HG03342 (cell line): ENCODE measurements around the gene CCM2.

Experiments used
- ATAC-seq: cut with Tn5 transposase; IDR thresholded peaks from one replicate; pipeline ENCODE4 v1.9.1; 2021; ENCODE audit warnings: mild to moderate bottlenecking, moderate library complexity; ENCODE audit not compliant: unreplicated experiment

The CCM2 gene

DNA sequence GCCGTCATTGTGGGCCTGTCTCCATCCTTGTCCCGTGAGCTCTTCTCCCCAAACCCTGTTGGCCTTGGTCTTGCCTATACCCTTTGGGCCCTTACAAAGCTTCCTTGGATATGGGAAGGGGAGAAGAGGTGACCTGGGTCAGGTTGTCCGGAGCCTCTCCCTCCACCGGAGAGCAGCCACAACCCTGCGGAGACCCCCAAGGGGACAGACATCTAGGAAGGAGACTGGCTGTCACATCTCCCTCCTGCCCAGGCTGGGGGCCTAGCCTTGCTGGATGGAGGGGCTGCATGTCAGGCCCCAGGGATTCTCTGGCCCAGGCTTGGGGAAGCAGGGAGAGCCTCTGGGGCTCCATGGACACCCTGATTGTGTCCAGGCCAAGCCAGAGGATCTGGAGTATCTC is 76.9 kb downstream of the CCM2 start:
- no peak for ATAC-seq

DNA sequence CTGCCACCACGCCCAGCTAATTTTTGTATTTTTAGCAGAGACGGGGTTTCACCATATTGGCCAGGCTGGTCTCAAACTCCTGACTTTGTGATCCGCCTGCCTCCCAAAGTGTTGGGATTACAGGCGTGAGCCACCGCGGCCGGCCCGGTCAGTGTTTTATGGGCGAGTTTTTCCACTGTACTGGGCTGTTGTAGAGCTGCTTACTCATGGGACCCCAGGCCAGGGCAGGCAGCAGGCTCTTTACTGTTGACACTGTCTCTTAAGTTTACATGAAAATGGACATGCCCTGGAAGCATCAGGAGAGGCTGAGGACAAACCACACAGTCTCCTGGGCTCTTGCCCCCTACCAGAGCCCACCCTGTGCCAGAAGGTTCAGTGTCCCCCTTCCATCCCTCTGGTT is 77.6 kb downstream of the CCM2 start:
- ATAC-seq, result no peak

DNA sequence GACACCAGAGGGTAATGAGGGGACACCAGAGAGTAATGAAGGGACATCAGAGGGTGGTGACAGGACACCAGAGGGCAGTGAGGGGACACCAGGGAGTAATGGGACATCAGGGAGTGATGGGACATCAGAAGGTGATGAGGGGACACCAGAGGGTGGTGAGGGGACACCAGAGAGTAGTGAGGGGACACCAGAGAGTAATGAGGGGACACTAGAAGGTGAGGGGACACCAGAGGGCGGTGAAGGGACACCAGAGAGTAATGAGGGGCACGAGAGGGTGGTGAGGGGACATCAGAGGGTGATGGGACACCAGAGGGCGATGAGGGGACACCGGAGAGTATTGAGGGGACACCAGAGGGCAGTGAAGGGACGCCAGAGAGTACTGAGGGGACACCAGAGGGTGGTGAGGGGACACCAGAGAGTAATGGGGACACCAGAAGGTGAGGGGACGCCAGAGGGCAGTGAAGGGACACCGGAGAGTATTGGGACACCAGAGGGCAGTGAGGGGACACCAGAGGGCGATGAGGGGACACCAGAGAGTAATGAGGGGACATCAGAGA is 78.2 kb downstream of the CCM2 start:
- no peak for ATAC-seq

DNA sequence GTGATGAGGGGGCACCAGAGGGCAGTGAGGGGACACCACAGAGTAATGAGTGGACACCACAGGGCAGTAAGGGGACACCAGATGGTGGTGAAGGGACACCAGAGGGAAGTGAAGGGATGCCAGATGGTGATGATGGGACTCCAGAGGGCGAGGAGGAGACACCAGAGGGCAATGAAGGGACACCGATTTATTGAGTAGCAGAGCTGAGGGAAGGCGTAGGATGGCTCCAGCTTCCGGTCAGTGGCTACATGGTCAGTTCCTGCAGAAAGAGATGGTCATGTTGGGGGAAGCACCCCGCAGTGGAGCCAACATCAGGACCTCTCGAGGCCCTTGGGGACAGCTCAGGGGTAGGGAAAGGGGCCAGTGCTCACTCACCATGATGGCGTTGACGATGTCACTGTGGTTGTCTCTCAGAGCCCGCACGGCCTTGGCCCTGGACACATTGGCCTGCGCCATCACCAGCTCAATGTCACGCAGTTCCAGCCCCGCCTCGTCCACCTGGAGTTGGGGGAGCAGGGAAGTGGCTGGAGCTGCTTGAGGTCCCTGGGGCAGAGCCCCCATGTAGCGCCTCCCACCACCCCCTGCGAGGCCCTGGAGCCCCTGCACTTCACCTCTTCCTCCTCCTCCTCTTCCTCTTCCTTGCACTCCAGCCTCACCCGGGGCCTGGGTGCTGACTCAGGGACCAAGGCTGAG is 80.4 kb downstream of the CCM2 start:
- ATAC-seq, result no peak

DNA sequence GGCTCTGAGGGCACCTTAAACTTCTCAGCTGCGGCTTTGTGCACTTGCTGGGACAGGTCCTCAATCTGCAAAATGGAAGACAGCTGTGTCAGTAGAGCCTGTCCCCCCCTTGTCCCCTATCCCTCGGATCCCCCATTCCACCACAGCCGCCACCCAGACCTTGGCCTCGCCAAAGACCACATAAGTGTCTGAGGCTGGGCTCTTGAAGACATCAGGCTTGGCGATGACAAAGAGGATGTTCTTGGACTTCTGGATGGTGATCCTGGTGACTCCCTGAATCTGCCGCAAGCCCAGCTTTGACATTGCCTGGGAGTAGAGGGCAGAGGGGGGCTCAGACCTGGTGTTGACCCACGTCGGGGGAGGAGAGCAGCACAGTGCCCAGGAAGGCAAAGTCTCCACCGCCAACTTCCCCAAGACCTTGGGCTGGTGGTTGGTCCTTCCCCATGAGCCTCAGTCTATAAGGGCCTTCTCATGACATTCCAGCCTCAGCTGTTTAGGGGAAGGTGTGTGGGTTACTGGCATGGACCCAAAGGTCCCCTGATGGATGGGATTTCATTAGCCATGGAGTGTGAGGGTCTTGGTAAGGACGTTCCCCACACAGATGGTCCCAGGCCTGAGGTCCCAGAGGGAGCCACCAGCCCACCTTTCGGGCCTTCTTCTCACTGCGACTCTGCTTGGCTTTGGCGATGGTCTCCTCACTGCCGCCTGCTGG is 81.1 kb downstream of the CCM2 start:
- no peak for ATAC-seq

GRCh38 chr7:45081670-45081974 is 81.6 kb downstream of the CCM2 start:
- ATAC-seq, result no peak

DNA sequence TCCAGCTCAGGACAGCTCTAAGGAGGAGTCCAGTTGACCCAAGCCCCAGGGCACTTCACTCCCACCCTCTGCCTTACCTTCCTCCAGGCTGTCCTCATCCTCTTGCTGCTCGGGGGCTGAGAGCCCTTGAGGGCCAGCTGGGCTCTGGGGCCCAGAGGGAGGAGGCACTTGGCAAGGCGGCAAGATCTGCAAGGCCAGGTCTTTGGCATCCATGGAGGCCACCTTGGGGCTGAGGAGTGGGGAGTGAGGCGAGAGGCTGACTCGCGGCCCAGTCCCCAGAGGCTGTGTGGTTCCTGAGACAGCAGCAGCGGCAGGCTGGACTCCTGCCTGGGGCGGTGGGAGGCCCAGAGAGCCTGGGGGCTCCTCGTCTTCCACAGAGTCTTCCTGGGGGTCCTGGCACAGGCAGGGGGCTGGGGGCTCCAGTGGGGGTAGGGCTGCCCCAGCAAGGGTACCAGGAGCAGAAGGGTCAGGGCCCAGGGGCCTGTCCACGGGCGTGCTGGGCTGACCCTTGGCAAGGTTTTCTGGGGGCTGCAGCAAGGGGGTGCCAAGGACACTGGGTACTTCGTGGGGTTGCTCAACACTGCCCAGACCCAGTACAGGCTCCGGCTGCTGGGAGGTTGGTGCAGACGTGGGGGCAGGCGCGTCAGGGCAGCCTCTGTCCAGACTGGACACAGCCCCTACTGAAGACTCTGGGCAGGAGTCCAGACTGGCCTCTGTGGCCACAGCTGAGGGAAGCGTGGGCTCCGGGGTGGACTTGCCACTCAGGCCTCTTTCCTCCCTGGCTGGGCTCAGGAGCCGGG is 82.2 kb downstream of the CCM2 start:
- ATAC-seq, result no peak

GRCh38 chr7:45082831-45083331 is 82.9 kb downstream of the CCM2 start:
- ATAC-seq, result no peak

DNA sequence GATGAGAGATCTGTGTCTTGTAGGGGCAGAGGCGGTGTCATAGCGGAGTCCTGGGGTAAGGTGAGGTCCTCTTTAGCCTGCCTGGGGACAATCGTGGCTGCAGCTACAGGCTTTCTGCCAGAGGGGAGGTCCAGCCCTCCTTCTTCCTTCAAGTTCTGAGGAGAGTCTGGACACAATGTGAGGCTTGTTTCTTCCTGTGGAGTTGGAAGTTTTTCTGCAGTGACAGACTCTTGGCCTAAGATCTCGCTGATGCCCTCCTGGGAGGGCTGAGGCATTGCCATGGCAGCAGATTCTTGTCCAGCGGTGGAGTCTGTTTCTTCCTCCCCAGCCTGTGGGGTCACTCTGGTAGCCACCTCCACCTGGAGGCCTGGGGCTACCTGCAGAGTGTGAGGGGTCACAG is 84.3 kb downstream of the CCM2 start:
- no peak for ATAC-seq

GRCh38 chr7:45084901-45085618 is 85.1 kb downstream of the CCM2 start:
- no peak for ATAC-seq

DNA sequence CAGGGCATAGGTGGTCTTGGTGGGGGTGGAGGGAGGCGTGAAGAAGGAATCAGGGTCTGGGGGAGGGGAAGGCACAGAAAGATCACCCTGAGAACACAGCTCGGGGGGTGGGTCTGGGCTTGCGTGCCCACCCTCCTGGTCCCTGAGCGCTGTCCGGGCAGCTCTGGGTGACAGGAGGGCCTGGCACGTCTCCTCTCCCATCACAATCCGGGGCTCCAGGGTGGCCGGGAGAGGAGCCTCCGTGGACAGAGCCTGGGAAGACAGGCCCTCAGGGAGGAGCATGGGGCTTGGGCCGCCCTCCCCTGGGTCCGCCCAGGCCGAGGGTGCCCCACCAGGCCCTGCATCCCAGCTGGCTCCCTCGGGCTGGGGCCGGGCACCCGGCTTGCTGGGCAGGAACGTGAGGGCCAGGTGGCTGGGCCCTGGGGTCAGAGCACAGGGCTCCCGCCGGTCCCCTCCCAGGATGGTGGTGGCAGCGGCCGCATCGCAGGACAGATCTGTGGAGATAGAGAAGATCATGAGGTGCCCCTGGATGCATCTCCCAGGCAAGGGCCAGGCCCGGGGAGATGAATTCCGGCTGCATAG is 85.7 kb downstream of the CCM2 start:
- no peak for ATAC-seq

GRCh38 chr7:45086331-45087065 is 86.5 kb downstream of the CCM2 start:
- no peak for ATAC-seq

DNA sequence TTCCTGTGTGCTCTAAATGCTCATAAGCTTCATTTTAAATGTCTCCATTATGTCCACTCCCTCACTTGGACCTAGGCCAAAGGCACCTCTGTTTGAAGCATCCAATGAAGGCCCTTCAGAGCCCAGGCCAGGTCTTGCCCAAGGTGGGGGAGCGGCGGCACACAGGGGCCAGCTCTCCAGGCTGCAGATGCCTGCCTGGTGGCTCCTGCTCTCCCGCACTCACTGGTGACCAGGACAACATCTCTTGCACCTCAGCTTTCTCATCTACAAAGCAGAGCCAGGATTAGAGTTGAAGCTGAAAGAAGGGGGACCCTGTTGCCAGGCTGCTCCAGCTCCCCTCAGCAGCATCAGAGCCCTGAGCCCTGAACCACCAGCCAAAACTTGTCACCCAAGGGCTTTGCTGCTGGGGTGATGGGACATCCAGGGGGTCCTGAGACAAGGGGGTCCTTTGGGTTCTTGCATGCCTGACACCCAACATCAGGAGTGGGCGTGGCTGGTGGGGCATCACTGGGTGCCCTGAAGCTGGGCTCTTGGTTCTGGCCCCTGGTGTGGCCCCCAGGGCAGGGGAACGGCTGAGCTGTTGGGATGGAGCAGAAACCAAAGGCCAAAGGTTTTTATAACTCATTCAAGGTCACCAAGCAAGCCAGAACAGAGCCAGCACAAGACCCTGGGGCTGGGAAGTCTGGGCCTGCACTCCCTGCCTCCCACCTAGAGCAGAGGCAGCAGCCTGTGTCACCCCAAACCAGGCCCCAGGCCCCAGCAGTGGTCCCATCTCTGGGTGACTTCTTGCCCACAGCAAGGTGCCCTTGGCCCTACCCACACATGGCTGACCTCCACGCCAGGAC is 87.5 kb downstream of the CCM2 start:
- no peak for ATAC-seq

- ATAC-seq, result no peak
These were observed 88.2 kb downstream of the CCM2 start for GRCh38 chr7:45088146-45088701.

- no peak for ATAC-seq
These were observed 88.9 kb downstream of the CCM2 start, which contains the start of gene NACAD for GRCh38 chr7:45088821-45089340. Gene NACAD (minus strand): TSS chr7:45088969. CDS start chr7:45088894, 75 bp downstream.

GRCh38 chr7:45089341-45089891 is 89.4 kb downstream of the CCM2 start:
- ATAC-seq, result no peak

GRCh38 chr7:45092100-45092930 is 92.3 kb downstream of the CCM2 start:
- ATAC-seq, result no peak
